Activated naive CD4-positive, alpha-beta T cell treated with anti-CD3 and anti-CD28 coated beads, Interleukin-2, amount 50 U/mL, for 72 hours (primary cell): ENCODE results near the gene CTBP1. TPM values are rescaled to one million over a fixed set of nuclear protein-coding genes. Genes with fewer than 3 reads are reported as not detected.

Experiments
- ATAC-seq, 2 donors: fragments of 150-1000 bp; cut with Tn5 transposase; 2 replicates each; pipeline ENCODE4 v1.10.0; 2021; ENCODE audit warnings: mild to moderate bottlenecking in 2 of 2, moderate library complexity in 2 of 2
- DNase-seq, 2 donors: peaks; one replicate each; pipeline ENCODE4 v3.0.0; 2021 to 2022; ENCODE audit warnings: low spot score in 2 of 2
- H3K27ac Mint-ChIP-seq, 2 donors: one replicate each; pipeline ENCODE4 v1.8.0; 2022; ENCODE audit warnings: mild to moderate bottlenecking in 2 of 2, mixed read lengths in 2 of 2
- H3K36me3 Mint-ChIP-seq, 2 donors: one replicate each; pipeline ENCODE4 v1.8.0; 2022; ENCODE audit warnings: mixed read lengths in 2 of 2
- H3K9me3 Mint-ChIP-seq, 2 donors: one replicate each; pipeline ENCODE4 v1.8.0; 2022; ENCODE audit warnings: mixed read lengths in 2 of 2
- total RNA-seq, 2 donors: library from RNA; stranded (reverse); gene quantifications; one replicate each; pipeline ENCODE4 v1.2.3, GENCODE V29; 2022

The CTBP1 gene
- total RNA-seq, 2 donors from 2014 or later: 74.7 to 177 TPM

- DNase-seq: no peak
- no peak for ATAC-seq
- no peaks in the 10 kb centered on the region for H3K9me3 Mint-ChIP-seq
- peaks cover 7 to 16% of the 10 kb centered on the region in 2 donors for H3K36me3 Mint-ChIP-seq
- peak overlapping the region in 1 of 2 donors; percentile 88 for H3K27ac Mint-ChIP-seq
Observed at GRCh38 chr4:1215141-1216075, 33.5 kb downstream of the CTBP1 start.

GRCh38 chr4:1214101-1215095, 34.5 kb downstream of the CTBP1 start:
- no peak overlapping the region for H3K27ac Mint-ChIP-seq
- no peak for ATAC-seq
- no peaks in the 10 kb centered on the region for H3K9me3 Mint-ChIP-seq
- peaks cover 7 to 16% of the 10 kb centered on the region in 2 donors for H3K36me3 Mint-ChIP-seq
- no peak for DNase-seq

- ATAC-seq (no peak), DNase-seq (no peak)
- H3K9me3 Mint-ChIP-seq: no peaks in the 10 kb centered on the region
- no peak overlapping the region for H3K27ac Mint-ChIP-seq
- peaks cover 7 to 12% of the 10 kb centered on the region in 2 donors for H3K36me3 Mint-ChIP-seq
Observed at GRCh38 chr4:1213336-1213995, 35.5 kb downstream of the CTBP1 start.

GRCh38 chr4:1212546-1213335, 36.2 kb downstream of the CTBP1 start:
- no peak for DNase-seq
- H3K36me3 Mint-ChIP-seq: peaks cover 5% of the 10 kb centered on the region in 2 donors

GRCh38 chr4:1211891-1212545, 36.9 kb downstream of the CTBP1 start:
- no peaks in the 10 kb centered on the region for H3K9me3 Mint-ChIP-seq
- ATAC-seq: no peak
- DNase-seq: no peak
- H3K36me3 Mint-ChIP-seq: no peaks in the 10 kb centered on the region
- H3K27ac Mint-ChIP-seq: peak overlapping the region in 1 of 2 donors; percentile 72

More at GRCh38 chr4:1212546-1213335, 36.2 kb downstream of the CTBP1 start:
- no peak for ATAC-seq
- Mint-ChIP-seq H3K9me3 (no peaks in the 10 kb centered on the region), H3K27ac (no peak overlapping the region)

- ATAC-seq: no peak
- Mint-ChIP-seq H3K36me3 (no peaks in the 10 kb centered on the region), H3K27ac (peak overlapping the region in 1 of 2 donors; percentile 36), H3K9me3 (no peaks in the 10 kb centered on the region)
- DNase-seq: no peak
Observed at GRCh38 chr4:1211371-1211770, 37.6 kb downstream of the CTBP1 start.

GRCh38 chr4:1210971-1211370, 38.0 kb downstream of the CTBP1 start:
- peak overlapping the region in 1 of 2 donors; percentile 36 for H3K27ac Mint-ChIP-seq
- H3K9me3 Mint-ChIP-seq: no peaks in the 10 kb centered on the region
- H3K36me3 Mint-ChIP-seq: no peaks in the 10 kb centered on the region
- no peak for DNase-seq
- no peak for ATAC-seq

- H3K9me3 Mint-ChIP-seq: no peaks in the 10 kb centered on the region
- no peak for DNase-seq
- no peak for ATAC-seq
- no peak overlapping the region for H3K27ac Mint-ChIP-seq
- H3K36me3 Mint-ChIP-seq: no peaks in the 10 kb centered on the region
Observed at GRCh38 chr4:1210241-1210841, 38.6 kb downstream of the CTBP1 start.

GRCh38 chr4:1209821-1210220, 39.1 kb downstream of the CTBP1 start:
- ATAC-seq (no peak), DNase-seq (no peak)
- Mint-ChIP-seq H3K36me3 (peaks cover 0 to under 1% of the 10 kb centered on the region in 2 donors), H3K9me3 (no peaks in the 10 kb centered on the region), H3K27ac (no peak overlapping the region)

GRCh38 chr4:1208970-1209704, 39.8 kb downstream of the CTBP1 start:
- peaks cover 0 to 5% of the 10 kb centered on the region in 2 donors for H3K36me3 Mint-ChIP-seq

GRCh38 chr4:1208266-1208961, 40.5 kb downstream of the CTBP1 start:
- DNase-seq (peak in 1 of 2 donors; percentile 52), ATAC-seq (peak; percentile 12 to 54)
- Mint-ChIP-seq H3K36me3 (peaks cover 0 to 5% of the 10 kb centered on the region in 2 donors), H3K9me3 (no peaks in the 10 kb centered on the region), H3K27ac (no peak overlapping the region)

More at GRCh38 chr4:1208970-1209704, 39.8 kb downstream of the CTBP1 start:
- Mint-ChIP-seq H3K27ac (no peak overlapping the region), H3K9me3 (no peaks in the 10 kb centered on the region)
- DNase-seq: no peak
- ATAC-seq: no peak

GRCh38 chr4:1207603-1208265, 41.2 kb downstream of the CTBP1 start:
- Mint-ChIP-seq H3K36me3 (peaks cover 0 to 5% of the 10 kb centered on the region in 2 donors), H3K27ac (no peak overlapping the region), H3K9me3 (no peaks in the 10 kb centered on the region)
- DNase-seq (peak in 1 of 2 donors; percentile 43), ATAC-seq (peak in 1 of 2 donors; percentile 5)

- ATAC-seq: no peak
- peak in 1 of 2 donors; percentile 49 for DNase-seq
- Mint-ChIP-seq H3K9me3 (no peaks in the 10 kb centered on the region), H3K36me3 (peaks cover 0 to 5% of the 10 kb centered on the region in 2 donors), H3K27ac (peak overlapping the region in 1 of 2 donors; percentile 57)
Observed at GRCh38 chr4:1207157-1207470, 41.8 kb downstream of the CTBP1 start.
